ENCODE measurements around the gene PROSER2. TPM values are rescaled to one million over a fixed set of nuclear protein-coding genes. Genes with fewer than 3 reads are reported as not detected.

The PROSER2 gene
- total and polyA plus RNA-seq, 2 donors (not counting 3 experiments of a cell fraction or from before 2014, with no cell fraction given) = 5.9 to 22.6 TPM

DNA sequence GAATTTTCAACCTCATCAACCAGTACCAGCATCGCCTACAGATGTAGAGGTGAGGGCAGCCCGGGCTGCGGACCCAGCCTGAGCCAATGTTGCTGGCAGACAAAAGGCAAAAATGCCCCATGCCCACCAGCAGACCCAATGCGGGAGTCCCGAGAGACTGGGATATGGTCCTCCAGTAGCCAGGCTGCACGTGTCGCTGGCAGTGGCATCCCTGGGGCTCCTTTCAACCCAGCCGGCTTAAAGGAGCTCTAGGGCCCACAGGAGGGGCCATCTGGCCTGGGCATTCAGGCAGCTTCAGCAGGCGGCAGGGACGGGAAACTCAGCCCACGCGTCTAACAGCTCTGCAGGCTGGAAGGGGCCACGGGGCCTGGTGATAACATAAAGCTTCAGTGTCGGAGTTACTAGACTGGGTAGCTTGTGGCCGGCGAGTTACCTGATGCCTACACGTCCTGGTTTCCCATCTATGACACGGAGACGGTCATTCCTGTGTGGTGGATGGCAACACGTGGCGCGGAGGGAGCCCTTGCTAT lies 70.7 kb downstream of the PROSER2 start:
- POLR2A ChIA-PET = no interaction called here
- no TSS peak for BruUV-seq (replicated peaks)
- dilution Hi-C loops (cut with MboI; ENCODE audit: extremely low pct_ligation_motif_present, low sequenced_read_pairs) = no loop called here
- no peak overlapping the region for H3K4me3 ChIP-seq (replicated peaks in 1 of 3; ENCODE audit: insufficient read depth in 1 of 3, low read depth in 1 of 3, low read length in 3 of 3)
- CTCF ChIA-PET = interaction anchor here (1.4 to 1.5 kb wide), 2 partner anchors 12 to 27 kb away, joined by 3 read pairs; no protein-coding TSS in a partner anchor
- no peak overlapping the region for H3K27ac ChIP-seq (ENCODE audit: insufficient read depth, low read depth, low read length)
- no peaks in the 10 kb centered on the region for H3K27me3 ChIP-seq (ENCODE audit: control insufficient read depth in 2 of 2, insufficient read depth in 2 of 2, low read length in 2 of 2)
- H2AFZ ChIP-seq (ENCODE audit: low read depth, low read length) = no peak overlapping the region
- no peaks in the 10 kb centered on the region for H4K20me1 ChIP-seq (replicated peaks; ENCODE audit: control insufficient read depth, extremely low read depth, insufficient read depth, low read length)
- H3K36me3 ChIP-seq (ENCODE audit: control insufficient read depth in 2 of 2, extremely low read depth in 1 of 2, insufficient read depth in 2 of 2, low read length in 2 of 2) = no peaks in the 10 kb centered on the region
- H3K4me2 ChIP-seq (ENCODE audit: insufficient read depth, low read length) = no peak overlapping the region
- H3K9me3 ChIP-seq (replicated peaks; ENCODE audit: control insufficient read depth, insufficient read depth, low read length) = no peaks in the 10 kb centered on the region
- FAIRE-seq = no peak
- H3K9ac ChIP-seq (replicated peaks; ENCODE audit: extremely low read depth, insufficient read depth, low read length) = no peak overlapping the region
- no peaks in the 10 kb centered on the region for H3K4me1 ChIP-seq (ENCODE audit: control insufficient read depth, extremely low read depth, insufficient read depth, low read length)
- H3K9me1 ChIP-seq (replicated peaks; ENCODE audit: control insufficient read depth, extremely low read depth, insufficient read depth, low read length) = no peaks in the 10 kb centered on the region
- no peaks in the 10 kb centered on the region for H3K79me2 ChIP-seq (ENCODE audit: control insufficient read depth, insufficient read depth, low read length)
- no peak for DNase-seq (ENCODE audit: low read depth, low spot score)
- no peak for TF ChIP-seq JUN (IDR thresholded peaks at IDR 0.05; ENCODE audit: borderline replicate concordance, insufficient read depth, insufficient read length, low read depth)
- no peak for TF ChIP-seq POLR2A (IDR thresholded peaks at IDR 0.05; ENCODE audit: low read depth, low read length)
- intact Hi-C loops (cut with micrococcal nuclease) = no loop called here

GRCh38 chr10:11894381-11895107 lies 71.4 kb downstream of the PROSER2 start:
- ChIA-PET POLR2A (no interaction called here), CTCF (interaction anchor here (1.5 kb wide), 1 partner anchor 27 kb away, joined by 3 read pairs; no protein-coding TSS in a partner anchor)
- Histone ChIP-seq H3K4me2 (ENCODE audit: insufficient read depth, low read length) (no peak overlapping the region), H3K4me3 (replicated peaks in 1 of 3; ENCODE audit: insufficient read depth in 1 of 3, low read depth in 1 of 3, low read length in 3 of 3) (no peak overlapping the region), H4K20me1 (replicated peaks; ENCODE audit: control insufficient read depth, extremely low read depth, insufficient read depth, low read length) (no peaks in the 10 kb centered on the region), H3K4me1 (ENCODE audit: control insufficient read depth, extremely low read depth, insufficient read depth, low read length) (no peaks in the 10 kb centered on the region), H3K27me3 (ENCODE audit: control insufficient read depth in 2 of 2, insufficient read depth in 2 of 2, low read length in 2 of 2) (no peaks in the 10 kb centered on the region), H3K9ac (replicated peaks; ENCODE audit: extremely low read depth, insufficient read depth, low read length) (no peak overlapping the region), H3K9me3 (replicated peaks; ENCODE audit: control insufficient read depth, insufficient read depth, low read length) (no peaks in the 10 kb centered on the region), H3K9me1 (replicated peaks; ENCODE audit: control insufficient read depth, extremely low read depth, insufficient read depth, low read length) (no peaks in the 10 kb centered on the region), H3K27ac (ENCODE audit: insufficient read depth, low read depth, low read length) (no peak overlapping the region), H2AFZ (ENCODE audit: low read depth, low read length) (no peak overlapping the region), H3K36me3 (ENCODE audit: control insufficient read depth in 2 of 2, extremely low read depth in 1 of 2, insufficient read depth in 2 of 2, low read length in 2 of 2) (no peaks in the 10 kb centered on the region), H3K79me2 (ENCODE audit: control insufficient read depth, insufficient read depth, low read length) (no peaks in the 10 kb centered on the region)
- BruUV-seq (replicated peaks) = no TSS peak
- dilution Hi-C loops (cut with MboI; ENCODE audit: extremely low pct_ligation_motif_present, low sequenced_read_pairs) = no loop called here
- TF ChIP-seq POLR2A (IDR thresholded peaks at IDR 0.05; ENCODE audit: low read depth, low read length) = no peak
- no peak for TF ChIP-seq EZH2 (IDR thresholded peaks at IDR 0.05; ENCODE audit: borderline replicate concordance, low read depth, low read length, severe bottlenecking)
- TF ChIP-seq CTCF (IDR thresholded peaks at IDR 0.05; ENCODE audit: extremely low read depth in 1 of 2, insufficient read depth in 1 of 2, low read depth in 1 of 2, low read length in 2 of 2) = no peak
- no peak for TF ChIP-seq GATA2 (IDR thresholded peaks at IDR 0.05; ENCODE audit: insufficient read depth, insufficient read length, low read depth, low read length)
- no peak for TF ChIP-seq POLR2AphosphoS5 (IDR thresholded peaks at IDR 0.05; ENCODE audit: insufficient read depth, low read depth, low read length)
- FAIRE-seq = no peak
- no peak for DNase-seq (ENCODE audit: low read depth, low spot score)
- intact Hi-C loops (cut with micrococcal nuclease) = no loop called here
